ENCODE results near the gene LPP. TPM values are rescaled to one million over a fixed set of nuclear protein-coding genes. Genes with fewer than 3 reads are reported as not detected.

Gene LPP
- total and polyA plus RNA-seq, 9 of the 15 experiments (the other 6 are each of a cell fraction or from before 2014, with no cell fraction given), result 0.07 to 0.18 TPM; not detected in 7

DNA sequence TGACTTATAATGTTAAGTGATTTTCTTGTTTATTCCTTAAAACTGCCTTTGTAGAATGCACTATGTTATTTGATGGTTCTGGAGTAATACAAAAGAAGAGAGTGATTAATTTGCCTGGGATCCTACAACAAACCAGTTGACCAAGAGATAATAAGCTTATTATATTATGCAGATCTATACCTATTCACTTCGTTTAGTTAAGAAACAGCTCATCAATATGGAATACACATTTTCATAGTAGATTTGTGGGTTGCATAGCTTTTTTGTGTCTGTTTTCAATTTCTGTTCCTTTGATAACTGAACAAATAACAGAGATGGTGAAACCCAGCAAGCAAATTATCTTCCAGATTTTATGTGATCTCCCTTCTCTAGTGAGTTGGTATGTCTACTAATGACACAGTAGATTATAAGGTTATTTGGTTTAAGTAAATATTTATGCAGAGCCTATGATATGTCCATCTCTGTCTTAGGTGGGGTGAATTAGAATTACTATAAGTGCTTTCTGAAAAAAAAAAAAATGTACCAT is 574.5 kb downstream of the LPP start:
- H4K20me1 ChIP-seq (replicated peaks; ENCODE audit: control insufficient read depth, insufficient read depth, low read length), result no peaks in the 10 kb centered on the region
- in situ Hi-C loops (cut with MboI) (no loop called here), intact Hi-C loops (cut with micrococcal nuclease) (no loop called here)
- no peak overlapping the region for H3K9ac ChIP-seq (ENCODE audit: insufficient read depth in 1 of 2, low read depth in 2 of 2, low read length in 2 of 2)
- H3K27me3 ChIP-seq (ENCODE audit: control insufficient read depth in 2 of 2, insufficient read depth in 2 of 2, low read length in 2 of 2), result no peaks in the 10 kb centered on the region
- no TSS peak for BruUV-seq (replicated peaks)
- no peaks in the 10 kb centered on the region for H3K9me1 ChIP-seq (ENCODE audit: control insufficient read depth, insufficient read depth, low read length)
- TF ChIP-seq, protein P1, sequence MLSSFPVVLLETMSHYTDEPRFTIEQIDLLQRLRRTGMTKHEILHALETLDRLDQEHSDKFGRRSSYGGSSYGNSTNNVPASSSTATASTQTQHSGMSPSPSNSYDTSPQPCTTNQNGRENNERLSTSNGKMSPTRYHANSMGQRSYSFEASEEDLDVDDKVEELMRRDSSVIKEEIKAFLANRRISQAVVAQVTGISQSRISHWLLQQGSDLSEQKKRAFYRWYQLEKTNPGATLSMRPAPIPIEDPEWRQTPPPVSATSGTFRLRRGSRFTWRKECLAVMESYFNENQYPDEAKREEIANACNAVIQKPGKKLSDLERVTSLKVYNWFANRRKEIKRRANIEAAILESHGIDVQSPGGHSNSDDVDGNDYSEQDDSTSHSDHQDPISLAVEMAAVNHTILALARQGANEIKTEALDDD (IDR thresholded peaks at IDR 0.05), result no peak
- TF ChIP-seq ZNF143 (CRISPR knock-in tag; IDR thresholded peaks at IDR 0.05), result no peak
- TF ChIP-seq ZNF444 (CRISPR knock-in tag; IDR thresholded peaks at IDR 0.05), result no peak
- TF ChIP-seq ATF1 (CRISPR knock-in tag; IDR thresholded peaks at IDR 0.05), result no peak
- TF ChIP-seq ATF1 (tag; IDR thresholded peaks at IDR 0.05), result no peak
- TF ChIP-seq, protein P2, sequence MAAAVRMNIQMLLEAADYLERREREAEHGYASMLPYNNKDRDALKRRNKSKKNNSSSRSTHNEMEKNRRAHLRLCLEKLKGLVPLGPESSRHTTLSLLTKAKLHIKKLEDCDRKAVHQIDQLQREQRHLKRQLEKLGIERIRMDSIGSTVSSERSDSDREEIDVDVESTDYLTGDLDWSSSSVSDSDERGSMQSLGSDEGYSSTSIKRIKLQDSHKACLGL (CRISPR knock-in tag; IDR thresholded peaks at IDR 0.05; ENCODE audit: borderline replicate concordance, poor library complexity, severe bottlenecking), result no peak
- TF ChIP-seq MITF (IDR thresholded peaks at IDR 0.05), result no peak
- no peak for TF ChIP-seq SIN3A (IDR thresholded peaks at IDR 0.05; ENCODE audit: borderline replicate concordance in 2 of 2, control insufficient read depth in 1 of 2, low read depth in 2 of 2, low read length in 2 of 2)
- TF ChIP-seq NKRF (IDR thresholded peaks at IDR 0.05; ENCODE audit: borderline replicate concordance), result no peak
- TF ChIP-seq, protein P3, sequence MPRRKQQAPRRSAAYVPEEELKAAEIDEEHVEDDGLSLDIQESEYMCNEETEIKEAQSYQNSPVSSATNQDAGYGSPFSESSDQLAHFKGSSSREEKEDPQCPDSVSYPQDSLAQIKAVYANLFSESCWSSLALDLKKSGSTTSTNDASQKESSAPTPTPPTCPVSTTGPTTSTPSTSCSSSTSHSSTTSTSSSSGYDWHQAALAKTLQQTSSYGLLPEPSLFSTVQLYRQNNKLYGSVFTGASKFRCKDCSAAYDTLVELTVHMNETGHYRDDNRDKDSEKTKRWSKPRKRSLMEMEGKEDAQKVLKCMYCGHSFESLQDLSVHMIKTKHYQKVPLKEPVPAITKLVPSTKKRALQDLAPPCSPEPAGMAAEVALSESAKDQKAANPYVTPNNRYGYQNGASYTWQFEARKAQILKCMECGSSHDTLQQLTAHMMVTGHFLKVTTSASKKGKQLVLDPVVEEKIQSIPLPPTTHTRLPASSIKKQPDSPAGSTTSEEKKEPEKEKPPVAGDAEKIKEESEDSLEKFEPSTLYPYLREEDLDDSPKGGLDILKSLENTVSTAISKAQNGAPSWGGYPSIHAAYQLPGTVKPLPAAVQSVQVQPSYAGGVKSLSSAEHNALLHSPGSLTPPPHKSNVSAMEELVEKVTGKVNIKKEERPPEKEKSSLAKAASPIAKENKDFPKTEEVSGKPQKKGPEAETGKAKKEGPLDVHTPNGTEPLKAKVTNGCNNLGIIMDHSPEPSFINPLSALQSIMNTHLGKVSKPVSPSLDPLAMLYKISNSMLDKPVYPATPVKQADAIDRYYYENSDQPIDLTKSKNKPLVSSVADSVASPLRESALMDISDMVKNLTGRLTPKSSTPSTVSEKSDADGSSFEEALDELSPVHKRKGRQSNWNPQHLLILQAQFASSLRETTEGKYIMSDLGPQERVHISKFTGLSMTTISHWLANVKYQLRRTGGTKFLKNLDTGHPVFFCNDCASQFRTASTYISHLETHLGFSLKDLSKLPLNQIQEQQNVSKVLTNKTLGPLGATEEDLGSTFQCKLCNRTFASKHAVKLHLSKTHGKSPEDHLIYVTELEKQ (CRISPR knock-in tag; IDR thresholded peaks at IDR 0.05), result no peak
- TF ChIP-seq ZEB2 (IDR thresholded peaks at IDR 0.05), result no peak
- TF ChIP-seq MTA2 (IDR thresholded peaks at IDR 0.05; ENCODE audit: low read depth), result no peak
- no peak for TF ChIP-seq ELF1 (tag; IDR thresholded peaks at IDR 0.05)
- WGBS (ENCODE audit: insufficient coverage, low coverage, missing lambda C conversion rate), result 0% methylated on average over 1 of the region's 1 CpG
- no peak for DNase-seq (ENCODE audit: extremely low read depth in 1 of 4, low spot score in 3 of 4)
- POLR2A ChIA-PET, result no interaction called here
- CTCF ChIA-PET (ENCODE audit: low intra/inter-chr PET ratio), result no interaction called here
- no peaks in the 10 kb centered on the region for H3K9me3 ChIP-seq (replicated peaks; ENCODE audit: control insufficient read depth, insufficient read depth, low read depth, low read length)
- no peaks in the 10 kb centered on the region for H3K4me1 ChIP-seq (replicated peaks in 1 of 2; ENCODE audit: control insufficient read depth in 2 of 2, insufficient read depth in 2 of 2, low read length in 2 of 2)
- no peak overlapping the region for H2AFZ ChIP-seq (ENCODE audit: low read depth, low read length)
- no peak overlapping the region for H3K4me3 ChIP-seq
- H3K27ac ChIP-seq (ENCODE audit: extremely low read depth, low read depth, low read length), result no peak overlapping the region
- FAIRE-seq, result no peak
- no peak for ATAC-seq
- no peaks in the 10 kb centered on the region for H3K36me3 ChIP-seq (ENCODE audit: control insufficient read depth, insufficient read depth, low read length)
- no peak overlapping the region for H3K4me2 ChIP-seq (ENCODE audit: insufficient read depth, low read length)
- H3K79me2 ChIP-seq (ENCODE audit: control insufficient read depth, insufficient read depth, low read length), result no peaks in the 10 kb centered on the region

Measured in K562 (cell line).